Osteoblast (primary cell): ENCODE data around the gene ZNF778. TPM values are rescaled to one million over a fixed set of nuclear protein-coding genes. Genes with fewer than 3 reads are reported as not detected.
A peak's percentile ranks its signal among the peaks of the same experiment; 100 is the strongest.

Experiments used
- DNase-seq: peaks from one replicate; pipeline ENCODE4 v3.0.0; 2011; ENCODE audit warnings: low spot score, mixed read lengths; ENCODE audit not compliant: insufficient read length; ENCODE audit errors: missing footprints
- H2AFZ ChIP-seq: 2 replicates; pipeline ENCODE4 v1.6.0; 2011; ENCODE audit warnings: mild to moderate bottlenecking, low read length
- H3K27ac ChIP-seq: 2 replicates; pipeline ENCODE4 v1.5.1; 2011; ENCODE audit warnings: mild to moderate bottlenecking, low read depth, low read length, moderate library complexity
- H3K27me3 ChIP-seq: 2 replicates; pipeline ENCODE4 v1.6.0; 2012; ENCODE audit warnings: mild to moderate bottlenecking, control low read depth, inconsistent platforms, low read length, moderate library complexity; ENCODE audit not compliant: insufficient read depth
- H3K36me3 ChIP-seq: 2 replicates; pipeline ENCODE4 v1.5.1; 2011; ENCODE audit warnings: mild to moderate bottlenecking, low read length, control low read depth, moderate library complexity; ENCODE audit not compliant: insufficient read depth
- H3K4me1 ChIP-seq: 2 replicates; pipeline ENCODE4 v1.5.1; 2011; ENCODE audit warnings: mild to moderate bottlenecking, low read length, control low read depth, moderate library complexity; ENCODE audit not compliant: insufficient read depth
- H3K4me2 ChIP-seq: 2 replicates; pipeline ENCODE4 v1.6.0; 2011; ENCODE audit warnings: mild to moderate bottlenecking, low read length; ENCODE audit not compliant: insufficient read depth
- H3K4me3 ChIP-seq: fragments of 200-600 bp; sonication (generic); 3 replicates; pipeline ENCODE4 v1.5.1; 2012; ENCODE audit warnings: mild to moderate bottlenecking, low read length, inconsistent platforms; ENCODE audit not compliant: insufficient read depth
- H3K79me2 ChIP-seq: 2 replicates; pipeline ENCODE4 v1.6.0; 2012; ENCODE audit warnings: mild to moderate bottlenecking, low read length, control low read depth, inconsistent platforms; ENCODE audit not compliant: insufficient read depth
- H3K9me3 ChIP-seq: 2 replicates; pipeline ENCODE4 v1.5.1; 2011; ENCODE audit warnings: low read depth, low read length, control low read depth
- H4K20me1 ChIP-seq: 2 replicates; pipeline ENCODE4 v1.6.0; 2012; ENCODE audit warnings: mild to moderate bottlenecking, low read length, control low read depth; ENCODE audit not compliant: insufficient read depth
- CTCF ChIP-seq: IDR thresholded peaks from 2 replicates; pipeline ENCODE4 v1.5.1; 2011; ENCODE audit warnings: mild to moderate bottlenecking, low read depth, low read length, moderate library complexity; ENCODE audit errors: extremely low read depth
- total RNA-seq: library from RNA; depleted of rRNA; stranded (reverse); fragments of >200 nt; gene quantifications from 2 replicates; pipeline ENCODE4 v1.2.3, GENCODE V29; 2012

Gene ZNF778
- total RNA-seq, 1 donor = 8.7 TPM

- Histone ChIP-seq H3K36me3 (no peaks in the 10 kb centered on the region), H4K20me1 (no peaks in the 10 kb centered on the region)
Observed at GRCh38 chr16:89198417-89199240, 18.9 kb upstream of the ZNF778 start.

GRCh38 chr16:89199241-89200123 lies 18.0 kb upstream of the ZNF778 start:
- H3K36me3 ChIP-seq = no peaks in the 10 kb centered on the region
- no peaks in the 10 kb centered on the region for H4K20me1 ChIP-seq
- H2AFZ ChIP-seq = no peak overlapping the region
- H3K27me3 ChIP-seq = peaks cover 41% of the 10 kb centered on the region
- H3K27ac ChIP-seq = no peak overlapping the region
- DNase-seq = peak; percentile 79
- H3K79me2 ChIP-seq = no peaks in the 10 kb centered on the region
- no peak for TF ChIP-seq CTCF
- H3K9me3 ChIP-seq = no peaks in the 10 kb centered on the region
- no peak overlapping the region for H3K4me3 ChIP-seq
- H3K4me2 ChIP-seq = no peak overlapping the region
- no peaks in the 10 kb centered on the region for H3K4me1 ChIP-seq

More at GRCh38 chr16:89198417-89199240, 18.9 kb upstream of the ZNF778 start:
- H3K79me2 ChIP-seq = no peaks in the 10 kb centered on the region
- TF ChIP-seq CTCF = no peak
- no peaks in the 10 kb centered on the region for H3K4me1 ChIP-seq
- H3K27ac ChIP-seq = no peak overlapping the region
- no peaks in the 10 kb centered on the region for H3K9me3 ChIP-seq
- DNase-seq = peak; percentile 91
- peaks cover 34% of the 10 kb centered on the region for H3K27me3 ChIP-seq
- H3K4me3 ChIP-seq = no peak overlapping the region
- H3K4me2 ChIP-seq = no peak overlapping the region
- H2AFZ ChIP-seq = no peak overlapping the region

GRCh38 chr16:89200124-89200849 lies 17.2 kb upstream of the ZNF778 start, which contains the start of gene SLC22A31:
Gene SLC22A31 (minus strand): TSS chr16:89200537. CDS start chr16:89200501, 36 bp downstream.
- H3K4me3 ChIP-seq = no peak within 1 kb of the TSS
- peaks cover 41% of the 10 kb centered on the region for H3K27me3 ChIP-seq
- no peaks in the 10 kb centered on the region for H4K20me1 ChIP-seq
- no peaks in the 10 kb centered on the region for H3K9me3 ChIP-seq
- no peak within 1 kb of the TSS for H3K4me2 ChIP-seq
- no peaks in the 10 kb centered on the region for H3K4me1 ChIP-seq
- peak; percentile 81 for DNase-seq
- no peaks in the 10 kb centered on the region for H3K79me2 ChIP-seq
- no peak within 1 kb of the TSS for H3K27ac ChIP-seq
- H2AFZ ChIP-seq = no peak within 1 kb of the TSS
- TF ChIP-seq CTCF = no peak
- H3K36me3 ChIP-seq = no peaks in the 10 kb centered on the region
